Measurements from ENCODE around the gene NTM. TPM values are rescaled to one million over a fixed set of nuclear protein-coding genes. Genes with fewer than 3 reads are reported as not detected.

NTM gene
- total RNA-seq, 1 donor from 2014 or later = not detected

GRCh38 chr11:132245403-132246385, 875.3 kb downstream of the NTM start:
- DNase-seq (ENCODE audit: low read depth in 2 of 2) = no peak

- no peak for DNase-seq (ENCODE audit: low read depth in 2 of 2)
Measured at GRCh38 chr11:132248580-132248979, 878.2 kb downstream of the NTM start.

GRCh38 chr11:132249256-132249655, 878.8 kb downstream of the NTM start:
- DNase-seq (ENCODE audit: low read depth in 2 of 2) = no peak

GRCh38 chr11:132251061-132251460, 880.6 kb downstream of the NTM start:
- no peak for DNase-seq (ENCODE audit: low read depth in 2 of 2)

GRCh38 chr11:132253469-132254264, 883.3 kb downstream of the NTM start:
- no peak for DNase-seq (ENCODE audit: low read depth in 2 of 2)

- no peak for DNase-seq (ENCODE audit: low read depth in 2 of 2)
Measured at GRCh38 chr11:132254906-132255305, 884.5 kb downstream of the NTM start.

GRCh38 chr11:132256528-132257279, 886.3 kb downstream of the NTM start:
- no peak for DNase-seq (ENCODE audit: low read depth in 2 of 2)

- DNase-seq (ENCODE audit: low read depth in 2 of 2) = no peak
Measured at GRCh38 chr11:132257871-132258270, 887.5 kb downstream of the NTM start.

GRCh38 chr11:132258875-132259274, 888.5 kb downstream of the NTM start:
- no peak for DNase-seq (ENCODE audit: low read depth in 2 of 2)

GRCh38 chr11:132260636-132261035, 890.2 kb downstream of the NTM start:
- no peak for DNase-seq (ENCODE audit: low read depth in 2 of 2)

GRCh38 chr11:132263241-132263640, 892.8 kb downstream of the NTM start:
- DNase-seq (ENCODE audit: low read depth in 2 of 2) = no peak

- no peak for DNase-seq (ENCODE audit: low read depth in 2 of 2)
Measured at GRCh38 chr11:132263875-132264274, 893.5 kb downstream of the NTM start.

- no peak for DNase-seq (ENCODE audit: low read depth in 2 of 2)
Measured at GRCh38 chr11:132264616-132265015, 894.2 kb downstream of the NTM start.

GRCh38 chr11:132278801-132279574, 908.6 kb downstream of the NTM start:
- DNase-seq (ENCODE audit: low read depth in 2 of 2) = peak; percentile 1 to 4

- DNase-seq (ENCODE audit: low read depth in 2 of 2) = no peak
Measured at GRCh38 chr11:132284048-132284447, 913.6 kb downstream of the NTM start.

- DNase-seq (ENCODE audit: low read depth in 2 of 2) = no peak
Measured at GRCh38 chr11:132284611-132285010, 914.2 kb downstream of the NTM start.

- DNase-seq (ENCODE audit: low read depth in 2 of 2) = no peak
Measured at GRCh38 chr11:132285631-132286030, 915.2 kb downstream of the NTM start.

GRCh38 chr11:132286106-132286505, 915.7 kb downstream of the NTM start:
- DNase-seq (ENCODE audit: low read depth in 2 of 2) = no peak

- DNase-seq (ENCODE audit: low read depth in 2 of 2) = no peak
Measured at GRCh38 chr11:132288036-132288435, 917.6 kb downstream of the NTM start.

GRCh38 chr11:132289590-132290256, 919.3 kb downstream of the NTM start:
- DNase-seq (ENCODE audit: low read depth in 2 of 2) = peak in 1 of 2 donors; percentile 7

Measured in lung microvascular endothelial cell (primary cell).